Measurements from ENCODE around the gene GOLGA1. TPM values are rescaled to one million over a fixed set of nuclear protein-coding genes. Genes with fewer than 3 reads are reported as not detected.
"Not testable (repeated sequence)": the region's sequence is repeated elsewhere in the genome, so short reads cannot be mapped to it uniquely, and the experiment has no call there.

Gene GOLGA1
- total RNA-seq, 1 experiment from 2014 or later: 14.2 TPM

- Histone ChIP-seq H3K4me1 (ENCODE audit: low read length) (peaks cover 9% of the 10 kb centered on the region), H3K4me2 (ENCODE audit: low read depth, low read length, poor library complexity, severe bottlenecking) (peak overlapping the region; percentile 65), H3K36me3 (ENCODE audit: insufficient read depth, low read length) (no peaks in the 10 kb centered on the region), H3K9me3 (ENCODE audit: low read length) (no peaks in the 10 kb centered on the region), H3K4me3 (ENCODE audit: low read length) (peak overlapping the region; percentile 61; the same call in 1 of the 2 replicates), H2AFZ (ENCODE audit: low read length) (no peak overlapping the region), H3K27ac (ENCODE audit: low read length) (no peak overlapping the region), H4K20me1 (ENCODE audit: insufficient read depth, low read depth, low read length) (peaks cover 2% of the 10 kb centered on the region; the same call in 1 of the 2 replicates), H3K9ac (ENCODE audit: low read length) (peak overlapping the region; percentile 59), H3K9me2 (replicated peaks; ENCODE audit: insufficient read depth, low read length) (no peaks in the 10 kb centered on the region), H3K79me2 (ENCODE audit: low read length) (no peaks in the 10 kb centered on the region), H3K27me3 (ENCODE audit: low read length) (no peaks in the 10 kb centered on the region)
- no peak for DNase-seq
Measured at GRCh38 chr9:124852121-124852828, 88.6 kb downstream of the GOLGA1 start.

- no peak overlapping the region for H3K4me2 ChIP-seq (ENCODE audit: low read depth, low read length, poor library complexity, severe bottlenecking)
- H4K20me1 ChIP-seq (ENCODE audit: insufficient read depth, low read depth, low read length): no peaks in the 10 kb centered on the region
- no peaks in the 10 kb centered on the region for H3K9me3 ChIP-seq (ENCODE audit: low read length)
- peaks cover 9% of the 10 kb centered on the region for H3K4me1 ChIP-seq (ENCODE audit: low read length)
- no peaks in the 10 kb centered on the region for H3K79me2 ChIP-seq (ENCODE audit: low read length)
- peak; percentile 27 for DNase-seq
- H3K27ac ChIP-seq (ENCODE audit: low read length): no peak overlapping the region
- H3K4me3 ChIP-seq (ENCODE audit: low read length): no peak overlapping the region
- H3K36me3 ChIP-seq (ENCODE audit: insufficient read depth, low read length): no peaks in the 10 kb centered on the region
- H3K9ac ChIP-seq (ENCODE audit: low read length): no peak overlapping the region
- no peaks in the 10 kb centered on the region for H3K9me2 ChIP-seq (replicated peaks; ENCODE audit: insufficient read depth, low read length)
- H2AFZ ChIP-seq (ENCODE audit: low read length): no peak overlapping the region
- no peaks in the 10 kb centered on the region for H3K27me3 ChIP-seq (ENCODE audit: low read length)
Measured at GRCh38 chr9:124849801-124850200, 91.1 kb downstream of the GOLGA1 start.

- Histone ChIP-seq H3K36me3 (ENCODE audit: insufficient read depth, low read length) (no peaks in the 10 kb centered on the region), H3K27me3 (ENCODE audit: low read length) (no peaks in the 10 kb centered on the region), H3K4me3 (ENCODE audit: low read length) (no peak overlapping the region), H4K20me1 (ENCODE audit: insufficient read depth, low read depth, low read length) (no peaks in the 10 kb centered on the region), H3K4me2 (ENCODE audit: low read depth, low read length, poor library complexity, severe bottlenecking) (no peak overlapping the region), H3K9me3 (ENCODE audit: low read length) (no peaks in the 10 kb centered on the region), H3K4me1 (ENCODE audit: low read length) (no peaks in the 10 kb centered on the region), H3K27ac (ENCODE audit: low read length) (no peak overlapping the region), H3K79me2 (ENCODE audit: low read length) (no peaks in the 10 kb centered on the region), H3K9me2 (replicated peaks; ENCODE audit: insufficient read depth, low read length) (no peaks in the 10 kb centered on the region), H3K9ac (ENCODE audit: low read length) (no peak overlapping the region), H2AFZ (ENCODE audit: low read length) (no peak overlapping the region)
- DNase-seq: no peak
Measured at GRCh38 chr9:124846969-124847368, 93.9 kb downstream of the GOLGA1 start.

GRCh38 chr9:124846467-124846866 lies 94.4 kb downstream of the GOLGA1 start:
- H3K79me2 ChIP-seq (ENCODE audit: low read length); H2AFZ ChIP-seq (ENCODE audit: low read length); H3K9me2 ChIP-seq (replicated peaks; ENCODE audit: insufficient read depth, low read length); H3K9ac ChIP-seq (ENCODE audit: low read length); H3K36me3 ChIP-seq (ENCODE audit: insufficient read depth, low read length); H3K4me3 ChIP-seq (ENCODE audit: low read length); DNase-seq; H3K9me3 ChIP-seq (ENCODE audit: low read length); H4K20me1 ChIP-seq (ENCODE audit: insufficient read depth, low read depth, low read length); H3K4me1 ChIP-seq (ENCODE audit: low read length); H3K27ac ChIP-seq (ENCODE audit: low read length); H3K4me2 ChIP-seq (ENCODE audit: low read depth, low read length, poor library complexity, severe bottlenecking); H3K27me3 ChIP-seq (ENCODE audit: low read length): not testable (repeated sequence)

- no peak overlapping the region for H3K9ac ChIP-seq (ENCODE audit: low read length)
- H3K4me3 ChIP-seq (ENCODE audit: low read length): no peak overlapping the region
- H3K9me3 ChIP-seq (ENCODE audit: low read length): no peaks in the 10 kb centered on the region
- H3K27ac ChIP-seq (ENCODE audit: low read length): no peak overlapping the region
- H3K4me1 ChIP-seq (ENCODE audit: low read length): no peaks in the 10 kb centered on the region
- no peaks in the 10 kb centered on the region for H3K79me2 ChIP-seq (ENCODE audit: low read length)
- H3K36me3 ChIP-seq (ENCODE audit: insufficient read depth, low read length): no peaks in the 10 kb centered on the region
- no peaks in the 10 kb centered on the region for H3K9me2 ChIP-seq (replicated peaks; ENCODE audit: insufficient read depth, low read length)
- no peaks in the 10 kb centered on the region for H3K27me3 ChIP-seq (ENCODE audit: low read length)
- no peak overlapping the region for H3K4me2 ChIP-seq (ENCODE audit: low read depth, low read length, poor library complexity, severe bottlenecking)
- DNase-seq: no peak
- H4K20me1 ChIP-seq (ENCODE audit: insufficient read depth, low read depth, low read length): no peaks in the 10 kb centered on the region
- no peak overlapping the region for H2AFZ ChIP-seq (ENCODE audit: low read length)
Measured at GRCh38 chr9:124844291-124844690, 96.6 kb downstream of the GOLGA1 start.

- H3K27me3 ChIP-seq (ENCODE audit: low read length): no peaks in the 10 kb centered on the region
- H3K27ac ChIP-seq (ENCODE audit: low read length): no peak overlapping the region
- H3K9me2 ChIP-seq (replicated peaks; ENCODE audit: insufficient read depth, low read length): no peaks in the 10 kb centered on the region
- no peak overlapping the region for H3K9ac ChIP-seq (ENCODE audit: low read length)
- no peak overlapping the region for H2AFZ ChIP-seq (ENCODE audit: low read length)
- no peaks in the 10 kb centered on the region for H3K9me3 ChIP-seq (ENCODE audit: low read length)
- H3K79me2 ChIP-seq (ENCODE audit: low read length): no peaks in the 10 kb centered on the region
- no peak overlapping the region for H3K4me2 ChIP-seq (ENCODE audit: low read depth, low read length, poor library complexity, severe bottlenecking)
- H3K36me3 ChIP-seq (ENCODE audit: insufficient read depth, low read length): no peaks in the 10 kb centered on the region
- H3K4me1 ChIP-seq (ENCODE audit: low read length): no peaks in the 10 kb centered on the region
- no peaks in the 10 kb centered on the region for H4K20me1 ChIP-seq (ENCODE audit: insufficient read depth, low read depth, low read length)
- DNase-seq: peak; percentile 31
- H3K4me3 ChIP-seq (ENCODE audit: low read length): no peak overlapping the region
Measured at GRCh38 chr9:124843456-124844034, 97.3 kb downstream of the GOLGA1 start.

- Histone ChIP-seq H3K4me3 (ENCODE audit: low read length) (no peak overlapping the region), H3K27me3 (ENCODE audit: low read length) (no peaks in the 10 kb centered on the region), H3K4me2 (ENCODE audit: low read depth, low read length, poor library complexity, severe bottlenecking) (no peak overlapping the region), H3K9ac (ENCODE audit: low read length) (no peak overlapping the region), H4K20me1 (ENCODE audit: insufficient read depth, low read depth, low read length) (no peaks in the 10 kb centered on the region), H2AFZ (ENCODE audit: low read length) (no peak overlapping the region), H3K79me2 (ENCODE audit: low read length) (no peaks in the 10 kb centered on the region), H3K27ac (ENCODE audit: low read length) (no peak overlapping the region), H3K9me2 (replicated peaks; ENCODE audit: insufficient read depth, low read length) (no peaks in the 10 kb centered on the region), H3K9me3 (ENCODE audit: low read length) (no peaks in the 10 kb centered on the region), H3K36me3 (ENCODE audit: insufficient read depth, low read length) (no peaks in the 10 kb centered on the region), H3K4me1 (ENCODE audit: low read length) (no peaks in the 10 kb centered on the region)
- no peak for DNase-seq
Measured at GRCh38 chr9:124841075-124841821, 99.6 kb downstream of the GOLGA1 start.

GRCh38 chr9:124840300-124840833 lies 100.5 kb downstream of the GOLGA1 start:
- no peaks in the 10 kb centered on the region for H3K9me2 ChIP-seq (replicated peaks; ENCODE audit: insufficient read depth, low read length)
- no peaks in the 10 kb centered on the region for H3K27me3 ChIP-seq (ENCODE audit: low read length)
- no peak overlapping the region for H3K27ac ChIP-seq (ENCODE audit: low read length)
- no peaks in the 10 kb centered on the region for H3K9me3 ChIP-seq (ENCODE audit: low read length)
- H2AFZ ChIP-seq (ENCODE audit: low read length): no peak overlapping the region
- no peaks in the 10 kb centered on the region for H3K36me3 ChIP-seq (ENCODE audit: insufficient read depth, low read length)
- no peak overlapping the region for H3K4me3 ChIP-seq (ENCODE audit: low read length)
- no peak overlapping the region for H3K9ac ChIP-seq (ENCODE audit: low read length)
- H3K79me2 ChIP-seq (ENCODE audit: low read length): no peaks in the 10 kb centered on the region
- no peaks in the 10 kb centered on the region for H4K20me1 ChIP-seq (ENCODE audit: insufficient read depth, low read depth, low read length)
- peak; percentile 75 for DNase-seq
- H3K4me1 ChIP-seq (ENCODE audit: low read length): no peaks in the 10 kb centered on the region
- no peak overlapping the region for H3K4me2 ChIP-seq (ENCODE audit: low read depth, low read length, poor library complexity, severe bottlenecking)
